HUES6 (cell line): ENCODE data around the gene EEFSEC.

Source experiments
- H3K27ac ChIP-seq: 2 replicates; pipeline ENCODE4 v1.7.0; 2013; ENCODE audit warnings: low read depth, mild to moderate bottlenecking, low read length, inconsistent platforms
- H3K27me3 ChIP-seq: 2 replicates; pipeline ENCODE4 v1.6.1; 2013; ENCODE audit warnings: low read length; ENCODE audit not compliant: control insufficient read depth, insufficient read depth
- H3K36me3 ChIP-seq: 2 replicates; pipeline ENCODE4 v1.6.1; 2013; ENCODE audit warnings: low read length; ENCODE audit not compliant: control insufficient read depth, insufficient read depth
- H3K4me1 ChIP-seq: 2 replicates; pipeline ENCODE4 v1.6.1; 2013; ENCODE audit warnings: low read length; ENCODE audit not compliant: control insufficient read depth, insufficient read depth
- H3K4me3 ChIP-seq: 2 replicates; pipeline ENCODE4 v1.5.1; 2013; ENCODE audit warnings: low read depth, low read length
- H3K9ac ChIP-seq: one replicate; pipeline ENCODE4 v1.6.1; 2013; ENCODE audit warnings: mild to moderate bottlenecking, low read length
- H3K9me3 ChIP-seq: 2 replicates; pipeline ENCODE4 v1.6.1; 2013; ENCODE audit warnings: low read depth, low read length; ENCODE audit not compliant: control insufficient read depth, insufficient read depth

EEFSEC gene

GRCh38 chr3:128247666-128248409 is 94.6 kb downstream of the EEFSEC start:
- Histone ChIP-seq H3K4me3 (no peak overlapping the region), H3K27ac (no peak overlapping the region), H3K27me3 (no peaks in the 10 kb centered on the region), H3K4me1 (no peaks in the 10 kb centered on the region; the same call in 1 of the 2 replicates), H3K9me3 (no peaks in the 10 kb centered on the region; the same call in 1 of the 2 replicates), H3K9ac (no peak overlapping the region), H3K36me3 (peaks cover 5% of the 10 kb centered on the region; the same call in 1 of the 2 replicates)

GRCh38 chr3:128252083-128252482 is 98.8 kb downstream of the EEFSEC start:
- Histone ChIP-seq H3K36me3 (peaks cover 2% of the 10 kb centered on the region; the same call in 1 of the 2 replicates), H3K4me3 (no peak overlapping the region), H3K9ac (no peak overlapping the region), H3K27ac (no peak overlapping the region), H3K27me3 (no peaks in the 10 kb centered on the region), H3K9me3 (no peaks in the 10 kb centered on the region; the same call in 1 of the 2 replicates), H3K4me1 (no peaks in the 10 kb centered on the region)

- H3K27ac ChIP-seq, result no peak overlapping the region
- H3K4me1 ChIP-seq, result no peaks in the 10 kb centered on the region
- H3K36me3 ChIP-seq, result no peaks in the 10 kb centered on the region
- no peaks in the 10 kb centered on the region; the same call in 1 of the 2 replicates for H3K9me3 ChIP-seq
- H3K9ac ChIP-seq, result no peak overlapping the region
- H3K27me3 ChIP-seq, result no peaks in the 10 kb centered on the region
- no peak overlapping the region for H3K4me3 ChIP-seq
These were observed 99.9 kb downstream of the EEFSEC start for GRCh38 chr3:128253150-128253549.

- H3K27me3 ChIP-seq, result no peaks in the 10 kb centered on the region
- H3K4me3 ChIP-seq, result no peak overlapping the region
- H3K27ac ChIP-seq, result no peak overlapping the region
- H3K9me3 ChIP-seq, result peaks cover 4% of the 10 kb centered on the region; the same call in 1 of the 2 replicates
- H3K9ac ChIP-seq, result no peak overlapping the region
- H3K36me3 ChIP-seq, result no peaks in the 10 kb centered on the region
- H3K4me1 ChIP-seq, result no peaks in the 10 kb centered on the region
These were observed 100.8 kb downstream of the EEFSEC start for GRCh38 chr3:128254066-128254590.

DNA sequence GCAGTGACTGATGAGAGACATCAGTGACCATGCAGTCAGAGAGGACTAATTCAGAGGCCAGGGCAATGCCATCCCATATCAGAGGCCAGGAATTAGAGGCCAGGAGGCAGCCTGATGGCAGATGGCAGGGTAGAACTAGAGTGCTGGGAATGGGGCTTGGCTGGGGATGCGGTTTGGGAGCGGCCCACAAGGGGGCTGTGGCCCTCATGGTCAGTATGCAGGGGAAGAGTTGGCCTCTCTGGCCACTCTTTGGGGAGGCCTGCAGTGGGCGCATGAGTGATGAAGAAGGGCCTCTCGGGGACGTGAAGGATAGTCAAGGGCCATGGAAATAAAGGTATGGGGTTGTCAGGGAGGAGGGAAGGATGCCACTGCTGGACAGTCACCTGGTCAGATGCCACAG is 101.7 kb downstream of the EEFSEC start:
- Histone ChIP-seq H3K9me3 (peaks cover 4% of the 10 kb centered on the region; the same call in 1 of the 2 replicates), H3K4me3 (no peak overlapping the region), H3K27me3 (no peaks in the 10 kb centered on the region), H3K36me3 (no peaks in the 10 kb centered on the region), H3K27ac (no peak overlapping the region), H3K4me1 (no peaks in the 10 kb centered on the region), H3K9ac (no peak overlapping the region)

DNA sequence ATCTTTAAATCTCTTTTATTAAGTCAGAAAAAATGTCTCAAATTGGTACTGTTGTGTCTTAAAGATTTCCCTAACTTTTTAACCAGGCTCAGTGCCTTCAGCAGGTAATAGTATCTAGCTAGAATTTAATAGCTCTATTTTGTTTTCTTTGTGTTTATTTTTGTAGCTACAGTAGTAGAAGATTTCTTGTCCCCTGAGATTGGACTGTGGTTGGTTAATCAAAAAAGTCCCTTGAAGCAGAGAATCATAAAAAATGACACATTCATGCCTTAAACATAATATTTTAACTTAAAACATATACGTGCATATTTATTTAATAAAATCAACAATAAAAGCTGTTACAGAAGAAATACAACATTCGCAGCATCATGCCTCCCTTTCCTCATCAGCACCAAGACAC is 102.8 kb downstream of the EEFSEC start:
- Histone ChIP-seq H3K9ac (no peak overlapping the region), H3K27ac (no peak overlapping the region), H3K36me3 (no peaks in the 10 kb centered on the region), H3K27me3 (no peaks in the 10 kb centered on the region), H3K9me3 (peaks cover 13% of the 10 kb centered on the region; the same call in 1 of the 2 replicates), H3K4me1 (no peaks in the 10 kb centered on the region), H3K4me3 (no peak overlapping the region)

GRCh38 chr3:128257632-128258031 is 104.4 kb downstream of the EEFSEC start:
- no peak overlapping the region for H3K27ac ChIP-seq
- H3K4me1 ChIP-seq, result no peaks in the 10 kb centered on the region
- H3K9ac ChIP-seq, result no peak overlapping the region
- no peak overlapping the region for H3K4me3 ChIP-seq
- H3K9me3 ChIP-seq, result peaks cover 13% of the 10 kb centered on the region; the same call in 1 of the 2 replicates
- no peaks in the 10 kb centered on the region for H3K27me3 ChIP-seq
- H3K36me3 ChIP-seq, result no peaks in the 10 kb centered on the region

DNA sequence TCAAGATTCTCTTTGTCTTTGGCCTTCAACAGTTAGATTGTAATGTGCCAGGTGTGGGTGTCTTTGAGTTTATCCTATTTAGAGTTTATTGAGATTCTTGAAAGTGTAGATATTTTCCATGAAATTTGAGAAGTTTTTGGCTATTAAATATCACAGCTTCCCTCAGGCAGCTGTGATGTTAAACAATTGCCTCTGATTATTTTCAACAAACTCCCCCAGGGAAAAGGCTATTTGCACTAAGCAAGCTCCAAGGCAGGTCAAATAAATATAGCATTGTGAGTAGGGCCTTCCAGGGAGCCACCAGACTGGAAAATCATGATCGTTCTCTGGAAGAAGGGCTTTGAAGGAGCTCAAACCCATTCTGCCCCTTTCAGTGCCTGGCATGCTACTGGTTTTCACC is 107.0 kb downstream of the EEFSEC start:
- H3K4me3 ChIP-seq, result no peak overlapping the region

GRCh38 chr3:128262457-128262856 is 109.2 kb downstream of the EEFSEC start:
- Histone ChIP-seq H3K4me1 (0 out of 2 replicates have a peak, but pooled peaks cover 2% of the 10 kb centered on the region), H3K9me3 (peaks cover 13% of the 10 kb centered on the region; the same call in 1 of the 2 replicates), H3K27me3 (no peaks in the 10 kb centered on the region), H3K36me3 (no peaks in the 10 kb centered on the region), H3K27ac (no peak overlapping the region), H3K4me3 (no peak overlapping the region), H3K9ac (no peak overlapping the region)

More for the DNA sequence above, 107.0 kb downstream of the EEFSEC start:
- Histone ChIP-seq H3K27me3 (no peaks in the 10 kb centered on the region), H3K9ac (no peak overlapping the region), H3K9me3 (peaks cover 13% of the 10 kb centered on the region; the same call in 1 of the 2 replicates), H3K36me3 (no peaks in the 10 kb centered on the region), H3K27ac (no peak overlapping the region), H3K4me1 (no peaks in the 10 kb centered on the region)

GRCh38 chr3:128263118-128263517 is 109.8 kb downstream of the EEFSEC start:
- Histone ChIP-seq H3K9me3 (peaks cover 13% of the 10 kb centered on the region; the same call in 1 of the 2 replicates), H3K4me3 (no peak overlapping the region), H3K9ac (peak overlapping the region; percentile 19), H3K27ac (no peak overlapping the region), H3K36me3 (no peaks in the 10 kb centered on the region), H3K27me3 (no peaks in the 10 kb centered on the region), H3K4me1 (0 out of 2 replicates have a peak, but pooled peaks cover 2% of the 10 kb centered on the region)

DNA sequence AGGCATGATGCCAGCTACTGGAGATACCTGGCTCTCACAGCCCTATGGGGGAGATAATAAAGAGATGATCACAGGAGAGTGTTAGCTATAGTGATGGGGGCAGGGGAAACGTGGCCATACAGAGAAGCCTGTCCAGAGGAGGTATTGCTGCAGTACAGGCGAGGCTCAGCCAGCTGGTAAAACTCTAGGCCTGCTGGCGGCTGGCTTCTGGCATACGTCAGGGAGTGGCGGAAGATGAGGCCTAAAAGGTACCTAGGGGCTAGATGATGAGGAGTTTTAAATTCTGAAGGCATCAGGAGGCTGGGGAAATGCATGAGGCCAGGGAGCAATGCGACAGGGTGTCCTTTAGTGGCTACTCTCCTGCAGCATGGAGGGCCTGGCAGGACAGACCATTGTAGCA is 110.7 kb downstream of the EEFSEC start:
- Histone ChIP-seq H3K27me3 (no peaks in the 10 kb centered on the region), H3K27ac (no peak overlapping the region), H3K4me1 (0 out of 2 replicates have a peak, but pooled peaks cover 2% of the 10 kb centered on the region), H3K9ac (no peak overlapping the region), H3K4me3 (no peak overlapping the region), H3K9me3 (peaks cover 12% of the 10 kb centered on the region; the same call in 1 of the 2 replicates), H3K36me3 (no peaks in the 10 kb centered on the region)
